Lung (tissue), 12 donors: ENCODE results near the gene ITPRIPL1. TPM values are rescaled to one million over a fixed set of nuclear protein-coding genes. Genes with fewer than 3 reads are reported as not detected.

Experiments
- ATAC-seq: fragments of 200-7000 bp; cut with Tn5 transposase; one replicate; pipeline ENCODE4 v1.9.1; 2020; ENCODE audit warnings: moderate number of reproducible peaks; ENCODE audit not compliant: insufficient read depth, low FRiP score
- DNase-seq, 3 donors: peaks; one replicate each; pipeline ENCODE4 v3.0.0-alpha.2; 2013 to 2017
- H3K27ac ChIP-seq, 2 donors: one replicate each; pipeline ENCODE4 v1.5.1; 2013; ENCODE audit warnings: mild to moderate bottlenecking in 2 of 2, moderate library complexity in 2 of 2, control low read depth in 1 of 2, inconsistent platforms in 1 of 2, low read depth in 1 of 2, low read length in 1 of 2
- H3K27me3 ChIP-seq, 3 donors: one replicate each; pipeline ENCODE4 v1.5.1; 2013; ENCODE audit warnings: low read length in 2 of 3; ENCODE audit not compliant: control insufficient read depth in 3 of 3, insufficient read depth in 3 of 3
- H3K36me3 ChIP-seq, 4 donors: one replicate each; pipeline ENCODE4 v1.5.1; 2013; ENCODE audit warnings: low read length in 4 of 4, mild to moderate bottlenecking in 1 of 4, moderate library complexity in 1 of 4; ENCODE audit not compliant: control insufficient read depth in 4 of 4, insufficient read depth in 4 of 4
- H3K4me1 ChIP-seq, 5 donors: one replicate each; pipeline ENCODE4 v1.5.1; 2013; ENCODE audit warnings: low read length in 5 of 5, mild to moderate bottlenecking in 2 of 5, moderate library complexity in 1 of 5; ENCODE audit not compliant: control insufficient read depth in 5 of 5, insufficient read depth in 5 of 5
- H3K4me3 ChIP-seq: one replicate; pipeline ENCODE4 v1.5.1; 2013; ENCODE audit warnings: mild to moderate bottlenecking, control low read depth, moderate library complexity
- H3K9ac ChIP-seq, 2 donors: one replicate each; pipeline ENCODE4 v1.5.1; 2013; ENCODE audit warnings: low read length in 2 of 2, control low read depth in 1 of 2; ENCODE audit not compliant: insufficient read depth in 1 of 2
- H3K9me3 ChIP-seq, 4 donors: one replicate each; pipeline ENCODE4 v1.5.1; 2013; ENCODE audit warnings: low read length in 3 of 4, mild to moderate bottlenecking in 1 of 4, moderate library complexity in 1 of 4; ENCODE audit not compliant: control insufficient read depth in 4 of 4, insufficient read depth in 3 of 4
- WGBS, 2 donors: extraction: QIAGEN DNeasy Blood & Tissue Kit; methylation state at CpG; one replicate each; pipeline ENCODE4 v1.1.7; 2013; 5-methylcytosine and 5-hydroxymethylcytosine counted together
- polyA plus RNA-seq, 2 donors: library from polyadenylated mRNA; stranded (reverse); fragments of 200-250 nt; gene quantifications; one replicate each; pipeline ENCODE4 v1.2.1, GENCODE V29; 2013
- total RNA-seq, 2 donors: library from RNA; depleted of rRNA in 1 of 2; stranded (reverse); fragments of >200 nt in 1 of 2; gene quantifications; one replicate each; pipeline ENCODE4 v1.2.1, GENCODE V29; 2014 to 2021
- TF ChIP-seq, protein P1 (sequence below): IDR thresholded peaks from 2 replicates; pipeline ENCODE4 v1.5.1; 2012; ENCODE audit warnings: mild to moderate bottlenecking; ENCODE audit errors: control extremely low read depth, extremely low read depth
- donor health status: control.
- donor health status: control.
- donor health status: Bipolar disorder and iron deficiency.
- donor health status: healthy.
- donor health status: DM: yes; HTN: yes; CAD: no.

The ITPRIPL1 gene
- total and polyA plus RNA-seq, 4 donors = 0.33 to 2.2 (median 1.5) TPM

DNA sequence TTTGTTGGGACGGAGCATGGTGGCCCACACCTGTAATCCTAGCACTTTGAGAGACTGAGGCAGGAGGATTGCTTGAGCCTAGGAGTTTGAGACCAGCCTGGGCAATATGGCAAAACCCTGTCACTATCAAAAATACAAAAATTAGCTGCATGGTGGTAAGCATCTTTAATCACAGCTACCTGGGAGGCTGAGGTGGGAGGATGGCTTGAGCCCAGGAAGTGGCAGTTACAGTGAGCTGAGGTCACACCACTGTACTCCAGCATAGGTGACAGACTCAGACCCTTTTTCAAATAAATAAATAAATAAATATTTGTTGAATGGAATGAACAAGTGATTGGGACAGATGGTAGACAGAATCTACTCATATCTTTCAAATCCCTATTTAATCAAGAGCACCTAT, 5.7 kb upstream of the ITPRIPL1 start:
- H3K4me1 ChIP-seq = peaks cover 0 to 14% (median 4%) of the 10 kb centered on the region in 5 donors
- ATAC-seq = no peak
- H3K9ac ChIP-seq = no peak overlapping the region
- WGBS, 2 donors = 80 to 94% methylated on average over 1 of the region's 1 CpG
- no peaks in the 10 kb centered on the region for H3K36me3 ChIP-seq
- no peak for DNase-seq
- H3K27me3 ChIP-seq = peaks cover 0 to 53% (median 34%) of the 10 kb centered on the region in 3 donors
- no peak overlapping the region for H3K27ac ChIP-seq
- TF ChIP-seq, protein P1, sequence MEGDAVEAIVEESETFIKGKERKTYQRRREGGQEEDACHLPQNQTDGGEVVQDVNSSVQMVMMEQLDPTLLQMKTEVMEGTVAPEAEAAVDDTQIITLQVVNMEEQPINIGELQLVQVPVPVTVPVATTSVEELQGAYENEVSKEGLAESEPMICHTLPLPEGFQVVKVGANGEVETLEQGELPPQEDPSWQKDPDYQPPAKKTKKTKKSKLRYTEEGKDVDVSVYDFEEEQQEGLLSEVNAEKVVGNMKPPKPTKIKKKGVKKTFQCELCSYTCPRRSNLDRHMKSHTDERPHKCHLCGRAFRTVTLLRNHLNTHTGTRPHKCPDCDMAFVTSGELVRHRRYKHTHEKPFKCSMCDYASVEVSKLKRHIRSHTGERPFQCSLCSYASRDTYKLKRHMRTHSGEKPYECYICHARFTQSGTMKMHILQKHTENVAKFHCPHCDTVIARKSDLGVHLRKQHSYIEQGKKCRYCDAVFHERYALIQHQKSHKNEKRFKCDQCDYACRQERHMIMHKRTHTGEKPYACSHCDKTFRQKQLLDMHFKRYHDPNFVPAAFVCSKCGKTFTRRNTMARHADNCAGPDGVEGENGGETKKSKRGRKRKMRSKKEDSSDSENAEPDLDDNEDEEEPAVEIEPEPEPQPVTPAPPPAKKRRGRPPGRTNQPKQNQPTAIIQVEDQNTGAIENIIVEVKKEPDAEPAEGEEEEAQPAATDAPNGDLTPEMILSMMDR = no peak
- H3K4me3 ChIP-seq = no peak overlapping the region
- no peaks in the 10 kb centered on the region for H3K9me3 ChIP-seq

DNA sequence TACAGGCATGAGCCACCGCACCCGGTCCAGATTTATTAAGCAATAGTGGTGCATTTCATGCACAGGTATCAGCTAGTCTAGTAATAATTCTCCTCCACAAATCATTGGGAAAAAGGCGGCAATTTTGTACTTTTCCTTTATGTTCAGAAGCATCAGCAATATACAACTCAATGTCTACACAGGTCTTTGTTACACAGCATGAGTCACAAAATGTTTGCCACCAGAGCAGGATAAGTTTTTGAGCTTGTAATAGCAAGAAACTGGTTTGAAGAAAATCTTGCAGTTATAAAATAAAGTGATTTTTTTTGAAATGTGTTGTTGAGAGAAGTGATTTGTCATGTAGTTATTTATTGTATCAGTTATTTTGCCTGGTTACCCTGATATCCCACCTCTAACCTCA, 4.8 kb upstream of the ITPRIPL1 start:
- no peaks in the 10 kb centered on the region for H3K36me3 ChIP-seq
- H3K27ac ChIP-seq = no peak overlapping the region
- H3K4me1 ChIP-seq = peaks cover 0 to 20% (median 4%) of the 10 kb centered on the region in 5 donors
- H3K9me3 ChIP-seq = no peaks in the 10 kb centered on the region
- H3K4me3 ChIP-seq = no peak overlapping the region
- WGBS, 2 donors = 88 to 90% methylated on average over 3 of the region's 3 CpGs
- ATAC-seq = no peak
- H3K9ac ChIP-seq = no peak overlapping the region
- TF ChIP-seq, protein P1 = no peak
- H3K27me3 ChIP-seq = peaks cover 0 to 49% (median 34%) of the 10 kb centered on the region in 3 donors
- DNase-seq = no peak

DNA sequence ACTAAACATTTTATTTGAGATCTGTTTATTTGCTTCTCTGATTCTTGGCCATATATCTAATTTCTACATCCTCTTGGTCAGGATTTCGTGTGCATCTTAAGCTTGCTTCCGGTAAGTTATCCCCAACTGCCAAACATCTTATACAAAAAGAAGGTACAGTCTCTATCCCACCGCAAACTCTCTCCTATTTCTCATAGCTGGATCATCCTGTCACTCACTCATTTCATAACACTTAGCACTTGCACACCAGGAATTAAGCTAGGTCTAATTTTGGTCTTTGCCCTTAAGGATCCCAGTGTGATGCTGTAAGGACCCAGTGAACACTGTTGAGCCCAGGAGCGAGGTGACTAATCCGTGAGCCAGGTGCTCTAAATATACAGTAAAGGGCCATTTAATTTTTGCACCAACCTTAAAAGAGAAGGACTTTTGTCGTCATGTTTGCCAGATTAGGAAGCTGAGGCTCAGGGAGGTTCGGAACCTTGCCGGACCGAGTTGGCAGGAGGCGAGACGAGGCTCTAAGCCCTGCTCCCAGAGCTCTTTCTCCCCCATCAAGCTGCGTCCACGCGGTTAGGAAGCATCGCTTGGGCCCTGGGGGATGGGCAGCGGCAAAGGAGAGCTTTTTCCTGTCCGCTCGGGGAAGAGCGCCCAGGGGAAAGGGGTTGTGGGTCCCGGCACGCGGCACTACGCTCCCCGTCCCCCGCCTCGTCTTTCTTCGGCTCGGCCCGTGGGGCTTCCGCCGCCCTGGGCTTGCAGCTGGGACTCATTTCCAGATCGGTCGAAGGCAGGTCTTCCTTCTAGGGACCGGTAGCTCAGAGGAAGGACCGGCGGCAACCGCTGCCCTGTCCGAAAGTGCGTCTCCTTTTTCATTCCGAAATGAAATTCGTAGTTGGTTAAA, 4.1 kb upstream of the ITPRIPL1 start:
- no peaks in the 10 kb centered on the region for H3K36me3 ChIP-seq
- peak overlapping the region in 1 of 2 donors; percentile 47 for H3K9ac ChIP-seq
- 3 to 5% methylated on average over 40 to 41 of the region's 41 CpGs for WGBS, 2 donors
- ATAC-seq (peak; percentile 31), DNase-seq (peak in 2 of 3 donors; percentile 40 to 57)
- peaks cover 0 to 47% (median 34%) of the 10 kb centered on the region in 3 donors for H3K27me3 ChIP-seq
- peak overlapping the region in 1 of 2 donors; percentile 21 for H3K27ac ChIP-seq
- peak overlapping the region; percentile 27 for H3K4me3 ChIP-seq
- peaks cover 0 to 25% (median 8%) of the 10 kb centered on the region in 5 donors for H3K4me1 ChIP-seq
- TF ChIP-seq, protein P1 = no peak
- H3K9me3 ChIP-seq = no peaks in the 10 kb centered on the region
